VCaP (cell line): ENCODE measurements around the gene SLC44A1.

ENCODE experiments used
- H3K27ac ChIP-seq: fragments of 450-650 bp; 2 replicates; pipeline ENCODE4 v1.5.1; 2017
- TF ChIP-seq, protein P1 (sequence below): fragments of 450-650 bp; conservative IDR thresholded peaks from 2 replicates; pipeline ENCODE4 v1.5.1; 2017; ENCODE audit warnings: mild to moderate bottlenecking, moderate library complexity

The SLC44A1 gene

DNA sequence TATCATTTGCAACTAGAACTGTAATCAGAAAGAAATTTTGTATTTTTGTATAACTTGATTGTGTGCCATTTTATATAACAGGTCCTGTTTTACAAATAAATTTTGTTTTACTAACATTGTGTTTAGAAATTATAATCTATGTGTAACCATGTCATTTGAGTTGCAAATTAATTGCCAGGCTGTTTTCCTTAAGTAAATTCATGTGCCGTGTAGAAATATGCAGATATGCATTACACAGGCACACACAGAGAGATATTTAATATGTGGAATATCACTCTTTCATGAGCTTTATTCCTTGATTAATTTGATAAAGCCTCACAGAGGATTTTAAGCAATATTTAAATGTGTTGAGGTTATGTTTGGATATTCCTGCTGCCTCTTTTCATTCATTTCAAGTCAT is 146.8 kb downstream of the SLC44A1 start:
- H3K27ac ChIP-seq: no peak overlapping the region
- TF ChIP-seq, protein P1, sequence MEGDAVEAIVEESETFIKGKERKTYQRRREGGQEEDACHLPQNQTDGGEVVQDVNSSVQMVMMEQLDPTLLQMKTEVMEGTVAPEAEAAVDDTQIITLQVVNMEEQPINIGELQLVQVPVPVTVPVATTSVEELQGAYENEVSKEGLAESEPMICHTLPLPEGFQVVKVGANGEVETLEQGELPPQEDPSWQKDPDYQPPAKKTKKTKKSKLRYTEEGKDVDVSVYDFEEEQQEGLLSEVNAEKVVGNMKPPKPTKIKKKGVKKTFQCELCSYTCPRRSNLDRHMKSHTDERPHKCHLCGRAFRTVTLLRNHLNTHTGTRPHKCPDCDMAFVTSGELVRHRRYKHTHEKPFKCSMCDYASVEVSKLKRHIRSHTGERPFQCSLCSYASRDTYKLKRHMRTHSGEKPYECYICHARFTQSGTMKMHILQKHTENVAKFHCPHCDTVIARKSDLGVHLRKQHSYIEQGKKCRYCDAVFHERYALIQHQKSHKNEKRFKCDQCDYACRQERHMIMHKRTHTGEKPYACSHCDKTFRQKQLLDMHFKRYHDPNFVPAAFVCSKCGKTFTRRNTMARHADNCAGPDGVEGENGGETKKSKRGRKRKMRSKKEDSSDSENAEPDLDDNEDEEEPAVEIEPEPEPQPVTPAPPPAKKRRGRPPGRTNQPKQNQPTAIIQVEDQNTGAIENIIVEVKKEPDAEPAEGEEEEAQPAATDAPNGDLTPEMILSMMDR: no peak

DNA sequence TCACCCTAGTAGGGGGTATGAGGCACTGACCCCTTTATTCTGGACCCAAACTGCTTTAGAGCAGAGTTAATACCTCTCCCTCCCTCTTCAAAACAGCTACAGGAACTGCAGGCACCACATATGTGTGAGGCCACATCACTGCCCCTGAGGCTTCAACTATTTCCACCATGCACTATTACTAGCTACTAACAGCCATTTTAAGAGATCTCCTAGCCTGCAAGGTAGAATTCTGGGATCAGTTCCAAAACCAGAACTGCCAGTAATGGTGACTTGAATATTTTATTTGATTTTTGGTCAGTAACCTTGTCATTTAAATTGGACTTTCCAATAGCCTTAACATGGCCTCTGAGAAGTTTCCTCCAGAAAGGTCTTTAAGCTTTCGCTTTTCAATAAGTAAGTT is 148.1 kb downstream of the SLC44A1 start:
- TF ChIP-seq, protein P1: no peak
- no peak overlapping the region for H3K27ac ChIP-seq

DNA sequence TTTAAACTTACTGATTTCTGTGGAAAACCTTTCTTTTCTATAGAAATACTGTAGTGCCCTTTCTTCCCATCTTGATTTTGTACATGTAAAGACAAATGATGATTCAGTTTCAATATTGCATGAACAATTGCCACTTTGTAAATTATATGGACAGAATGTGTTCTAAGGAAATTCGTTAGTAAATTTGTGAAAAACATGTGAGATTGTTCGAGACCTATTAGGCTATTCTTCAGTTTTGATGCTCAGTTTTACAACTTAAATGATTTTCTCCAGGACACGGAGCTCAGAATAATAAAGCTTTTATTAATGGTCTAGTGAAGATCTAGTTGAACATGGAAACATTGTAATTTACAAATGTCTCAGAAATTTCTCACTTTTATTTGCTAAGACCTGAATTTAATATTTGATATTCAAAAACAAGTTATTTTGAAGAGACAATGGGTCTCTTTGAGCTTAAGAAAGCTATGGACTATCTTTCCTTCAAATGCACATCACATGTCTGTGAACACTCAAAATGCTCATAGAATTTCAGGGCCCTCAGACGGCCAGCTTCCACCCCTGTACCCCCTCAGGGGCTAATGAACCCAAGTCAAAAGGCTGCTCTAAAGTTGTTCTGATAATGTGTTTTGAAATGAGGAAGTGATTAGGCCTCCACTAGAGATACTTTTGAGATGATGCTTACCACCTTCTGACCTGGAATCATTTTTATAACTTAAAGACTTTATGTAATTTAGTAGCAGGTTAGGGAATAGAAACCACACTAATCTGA is 149.3 kb downstream of the SLC44A1 start:
- H3K27ac ChIP-seq: no peak overlapping the region
- TF ChIP-seq, protein P1: no peak

DNA sequence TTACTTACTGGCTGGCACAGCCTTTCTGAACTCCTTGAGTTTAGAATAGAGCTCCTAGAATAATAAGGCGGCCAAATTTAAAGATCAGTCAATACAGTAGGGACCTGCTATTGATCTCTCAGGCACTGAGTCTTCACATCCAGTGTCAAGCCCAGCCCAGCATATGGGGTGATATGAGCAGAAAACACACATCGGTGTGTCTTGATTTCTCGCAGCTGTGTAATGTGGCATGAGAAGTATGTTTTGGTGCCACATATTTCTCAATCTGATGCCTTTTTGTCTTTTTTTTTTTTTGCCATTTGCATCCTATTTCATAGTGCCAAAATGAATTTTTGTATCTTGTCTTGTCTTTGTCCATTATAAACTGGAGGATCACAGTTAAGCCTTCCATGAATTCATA is 152.0 kb downstream of the SLC44A1 start:
- H3K27ac ChIP-seq: no peak overlapping the region
- TF ChIP-seq, protein P1: no peak

DNA sequence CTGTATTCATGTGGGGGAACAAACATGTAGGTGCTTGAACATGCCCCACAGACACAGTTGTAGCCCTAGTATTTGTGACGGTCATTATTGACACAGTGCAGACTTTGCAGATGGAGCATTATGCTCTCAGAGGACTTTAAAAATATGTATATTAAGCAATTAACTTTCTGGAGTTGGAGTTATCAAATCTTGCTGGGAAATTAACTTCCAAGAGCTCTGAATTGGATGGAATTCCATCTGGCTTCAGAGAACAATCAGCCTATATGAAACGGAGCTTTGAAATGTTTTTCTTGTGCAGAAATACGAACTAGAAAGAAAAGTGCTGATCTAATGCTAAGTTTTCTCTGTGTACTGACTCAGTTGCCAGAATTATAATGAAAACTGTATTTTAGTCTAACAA is 152.4 kb downstream of the SLC44A1 start:
- no peak overlapping the region for H3K27ac ChIP-seq
- TF ChIP-seq, protein P1: no peak

DNA sequence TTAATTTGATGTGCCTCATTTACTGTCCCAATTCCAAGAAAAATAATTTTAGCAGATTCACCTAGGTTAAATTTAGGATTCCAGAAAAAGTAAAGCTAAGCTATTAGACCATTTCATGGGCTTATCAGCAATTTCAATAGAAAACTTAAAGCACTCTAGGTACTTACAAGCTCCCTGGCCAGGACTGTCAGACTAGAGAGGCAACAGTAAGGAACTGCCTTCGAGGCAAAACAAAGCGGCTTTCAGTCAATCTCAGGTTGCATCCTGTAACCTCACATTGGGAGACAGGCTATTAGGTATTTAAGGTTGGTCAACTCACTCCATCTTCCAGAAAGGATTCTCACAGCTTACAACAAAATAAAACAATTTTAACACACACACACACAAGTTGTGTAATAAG is 154.7 kb downstream of the SLC44A1 start:
- H3K27ac ChIP-seq: no peak overlapping the region
- TF ChIP-seq, protein P1: no peak

DNA sequence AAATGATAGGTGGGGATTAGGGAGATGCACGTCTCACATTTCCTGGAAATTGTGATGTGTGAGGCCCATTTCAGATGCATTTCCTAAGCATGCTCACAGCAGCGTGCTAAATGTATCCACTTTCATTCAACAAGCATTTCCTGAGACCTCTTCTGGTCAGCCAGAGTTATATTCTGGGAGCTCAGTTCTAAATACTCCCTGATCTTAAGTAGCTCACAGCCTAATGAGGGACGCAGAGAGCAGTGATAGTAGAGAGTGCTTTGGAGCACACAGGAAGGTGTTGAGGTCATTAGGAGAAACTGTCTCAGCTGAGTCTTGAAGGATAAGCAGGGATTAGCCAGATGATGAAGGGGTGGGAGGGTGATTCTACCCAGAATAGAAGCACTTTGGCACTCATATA is 157.2 kb downstream of the SLC44A1 start:
- TF ChIP-seq, protein P1: no peak
- H3K27ac ChIP-seq: no peak overlapping the region
